ENCODE measurements around the gene IL18. TPM values are rescaled to one million over a fixed set of nuclear protein-coding genes. Genes with fewer than 3 reads are reported as not detected.

IL18 gene
- total RNA-seq, 4 donors from 2014 or later: 9.2 to 81.6 (median 27.6) TPM

GRCh38 chr11:112096194-112096593, 67.7 kb downstream of the IL18 start:
- no peak for TF ChIP-seq CTCF (IDR thresholded peaks at IDR 0.05; ENCODE audit: low read depth)

Small RNAs within 50 kb of the gene (small RNA-seq; reads per million reads assigned to genes)
- not detected for gene MRPS36P4

Other genes with a start within 250 kb of the IL18 start
- 1 to 10 TPM in 3 of 4 donors, not detected in 1; 3.5 to 7.5 (median 4.1) TPM for gene C11orf52, start 245.2 kb downstream of the IL18 start, total RNA-seq
- 10 to 100 TPM; 29.6 to 71.8 (median 56.5) TPM for gene DIXDC1, start 226.8 kb downstream of the IL18 start, total RNA-seq
- gene DLAT, start 138.7 kb downstream of the IL18 start, total RNA-seq: 10 to 100 TPM; 24.1 to 51.0 (median 28.6) TPM
- 10 to 100 TPM in 1 of 4 donors, 1 to 10 TPM in 3; 1.3 to 10.4 (median 3.3) TPM for gene PIH1D2, start 90.1 kb downstream of the IL18 start, total RNA-seq
- 10 to 100 TPM; 15.0 to 18.5 (median 18.0) TPM for gene NKAPD1, start 89.8 kb downstream of the IL18 start, total RNA-seq
- 10 to 100 TPM; 30.9 to 56.6 (median 48.0) TPM for gene TIMM8B, start 77.3 kb downstream of the IL18 start, total RNA-seq
- 100 to 1,000 TPM in 2 of 4 donors, 10 to 100 TPM in 2; 73.8 to 153 (median 103) TPM for gene SDHD, start 77.2 kb downstream of the IL18 start, total RNA-seq
- gene TEX12, start 3.3 kb upstream of the IL18 start, total RNA-seq: 1 to 10 TPM in 3 of 4 donors, not detected in 1; 1.1 to 1.5 (median 1.5) TPM
- 1 to 10 TPM; 2.1 to 6.4 (median 4.1) TPM for gene BCO2, start 11.4 kb upstream of the IL18 start, total RNA-seq
- gene PTS, start 62.3 kb upstream of the IL18 start, total RNA-seq: 10 to 100 TPM; 19.8 to 40.1 (median 25.6) TPM
- gene PLET1, start 96.8 kb upstream of the IL18 start, total RNA-seq: not detected

Data from subcutaneous adipose tissue (tissue), 4 donors.